SK-N-MC (cell line): ENCODE data around the gene TTLL12.

Experiments used
- DNase-seq: peaks from one replicate; pipeline ENCODE4 v3.0.0-alpha.2; 2011; ENCODE audit warnings: low read depth, low spot score
- H3K27ac ChIP-seq: fragments of 200-600 bp; sonication (generic); 2 replicates; pipeline ENCODE4 v1.5.1; 2016; ENCODE audit warnings: mixed run types
- H3K36me3 ChIP-seq: fragments of 200-600 bp; sonication (generic); 2 replicates; pipeline ENCODE4 v1.6.1; 2017; ENCODE audit warnings: antibody characterized with exemption, low read length, mixed read lengths; ENCODE audit not compliant: insufficient read depth
- H3K4me3 ChIP-seq: fragments of 200-600 bp; sonication (generic); 2 replicates; pipeline ENCODE4 v1.5.1; 2016
- H3K9ac ChIP-seq: fragments of 200-600 bp; sonication (generic); 2 replicates; pipeline ENCODE4 v1.8.0; 2017; ENCODE audit warnings: mixed run types, mixed read lengths; ENCODE audit not compliant: insufficient read length
- H3K9me3 ChIP-seq: fragments of 200-600 bp; sonication (generic); 2 replicates; pipeline ENCODE4 v1.6.1; 2017; ENCODE audit warnings: low read depth, mild to moderate bottlenecking, antibody characterized with exemption, low read length, moderate library complexity, mixed read lengths
- EZH2 ChIP-seq: fragments of 200-600 bp; sonication (generic); IDR thresholded peaks from one replicate; pipeline ENCODE4 v1.6.1; 2017; ENCODE audit warnings: antibody characterized with exemption
- FOXP2 ChIP-seq: optimal IDR thresholded peaks from 2 replicates; pipeline ENCODE3; 2011; ENCODE audit warnings: mild to moderate bottlenecking, moderate library complexity; ENCODE audit not compliant: insufficient read depth; ENCODE audit errors: extremely low read length, control extremely low read depth
- POLR2AphosphoS5 ChIP-seq: IDR thresholded peaks from 2 replicates; pipeline ENCODE4 v1.6.1; 2012; ENCODE audit warnings: mild to moderate bottlenecking, low read depth, low read length, borderline replicate concordance

TTLL12 gene

GRCh38 chr22:43230571-43230970 is 43.6 kb upstream of the TTLL12 start:
- H3K27ac ChIP-seq, result no peak overlapping the region
- TF ChIP-seq FOXP2 (no peak), POLR2AphosphoS5 (no peak), EZH2 (no peak)
- no peaks in the 10 kb centered on the region for H3K36me3 ChIP-seq
- no peaks in the 10 kb centered on the region for H3K9me3 ChIP-seq
- DNase-seq, result no peak
- H3K4me3 ChIP-seq, result no peak overlapping the region
- no peak overlapping the region for H3K9ac ChIP-seq

DNA sequence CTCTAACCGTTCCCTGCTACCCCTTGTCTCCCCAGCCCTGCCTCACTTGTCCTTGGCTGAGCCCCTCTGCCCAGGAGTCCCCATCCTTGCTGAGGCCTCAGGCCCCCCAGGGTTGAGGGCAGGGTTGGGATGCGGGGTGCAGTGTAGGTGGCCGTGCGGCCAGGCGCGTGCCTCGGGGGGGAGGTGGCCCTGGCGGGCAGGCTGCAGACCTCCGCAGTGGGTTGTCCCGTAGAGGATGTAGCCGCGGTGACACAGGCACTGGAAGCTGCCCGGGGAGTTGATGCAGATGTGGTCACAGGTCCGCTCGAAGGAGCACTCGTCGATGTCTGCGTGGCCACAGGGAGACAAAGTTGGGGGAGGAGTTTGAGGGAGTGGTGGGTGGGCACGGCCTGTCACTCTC is 41.9 kb upstream of the TTLL12 start:
- Histone ChIP-seq H3K9me3 (no peaks in the 10 kb centered on the region), H3K9ac (no peak overlapping the region), H3K27ac (no peak overlapping the region), H3K36me3 (no peaks in the 10 kb centered on the region), H3K4me3 (no peak overlapping the region)
- no peak for DNase-seq
- TF ChIP-seq POLR2AphosphoS5, result no peak
- no peak for TF ChIP-seq FOXP2
- no peak for TF ChIP-seq EZH2

- Histone ChIP-seq H3K4me3 (no peak overlapping the region), H3K9me3 (no peaks in the 10 kb centered on the region), H3K9ac (no peak overlapping the region), H3K27ac (no peak overlapping the region), H3K36me3 (no peaks in the 10 kb centered on the region)
- TF ChIP-seq EZH2, result no peak
- no peak for DNase-seq
These were observed 41.4 kb upstream of the TTLL12 start for GRCh38 chr22:43228330-43228729.

DNA sequence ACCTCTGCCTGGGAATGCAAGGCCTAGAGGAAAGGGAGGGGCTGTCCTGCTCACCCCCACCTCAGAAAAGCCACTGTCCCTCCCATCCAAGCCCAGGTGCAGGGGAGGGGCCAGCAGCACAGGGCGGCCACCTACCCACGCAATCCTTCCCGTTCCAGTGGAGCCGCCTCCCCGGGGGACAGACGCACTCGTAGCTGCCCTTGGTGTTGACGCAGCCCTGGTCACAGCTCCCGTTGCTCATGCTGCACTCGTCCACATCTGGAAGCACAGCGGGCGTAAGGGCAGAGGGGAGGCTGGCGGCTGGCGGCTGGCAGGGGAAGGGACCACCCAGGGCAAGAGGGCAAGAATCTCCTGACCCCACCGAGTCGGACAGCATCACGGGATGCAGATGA is 40.3 kb upstream of the TTLL12 start:
- Histone ChIP-seq H3K27ac (no peak overlapping the region), H3K9ac (no peak overlapping the region), H3K36me3 (no peaks in the 10 kb centered on the region), H3K4me3 (no peak overlapping the region), H3K9me3 (no peaks in the 10 kb centered on the region)
- DNase-seq, result no peak
- TF ChIP-seq EZH2 (no peak), FOXP2 (no peak), POLR2AphosphoS5 (no peak)

- H3K9me3 ChIP-seq, result no peaks in the 10 kb centered on the region
- H3K4me3 ChIP-seq, result no peak overlapping the region
- no peak overlapping the region for H3K9ac ChIP-seq
- no peaks in the 10 kb centered on the region for H3K36me3 ChIP-seq
- TF ChIP-seq FOXP2, result no peak
- no peak for TF ChIP-seq POLR2AphosphoS5
- TF ChIP-seq EZH2, result no peak
- DNase-seq, result no peak
- no peak overlapping the region for H3K27ac ChIP-seq
These were observed 39.7 kb upstream of the TTLL12 start for GRCh38 chr22:43226377-43227238.

DNA sequence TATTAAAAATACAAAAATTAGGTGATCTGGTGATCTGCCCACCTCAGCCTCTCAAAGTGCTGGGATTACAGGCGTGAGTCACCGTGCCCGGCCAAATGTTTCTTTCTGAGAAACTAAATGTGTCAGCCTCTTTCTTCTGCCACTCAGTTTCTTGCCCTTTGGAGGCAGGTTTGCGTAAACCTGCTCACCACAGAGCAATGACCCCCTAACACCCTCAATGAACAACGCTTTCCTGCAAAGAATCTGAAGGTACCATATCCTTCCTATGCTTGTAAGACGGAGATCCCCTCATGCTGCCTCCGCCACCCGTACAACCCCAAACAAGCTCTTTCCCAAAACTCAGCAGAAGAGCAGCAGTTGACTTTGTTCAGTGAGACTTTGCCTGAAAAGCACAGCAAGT is 38.7 kb upstream of the TTLL12 start:
- TF ChIP-seq EZH2 (no peak), POLR2AphosphoS5 (no peak), FOXP2 (no peak)
- Histone ChIP-seq H3K4me3 (no peak overlapping the region), H3K36me3 (no peaks in the 10 kb centered on the region), H3K9ac (no peak overlapping the region), H3K27ac (no peak overlapping the region), H3K9me3 (no peaks in the 10 kb centered on the region)
- no peak for DNase-seq

- Histone ChIP-seq H3K36me3 (no peaks in the 10 kb centered on the region), H3K9me3 (no peaks in the 10 kb centered on the region), H3K27ac (no peak overlapping the region), H3K4me3 (no peak overlapping the region), H3K9ac (no peak overlapping the region)
- no peak for DNase-seq
- no peak for TF ChIP-seq POLR2AphosphoS5
- no peak for TF ChIP-seq FOXP2
- TF ChIP-seq EZH2, result no peak
These were observed 36.1 kb upstream of the TTLL12 start for GRCh38 chr22:43222987-43223386.

DNA sequence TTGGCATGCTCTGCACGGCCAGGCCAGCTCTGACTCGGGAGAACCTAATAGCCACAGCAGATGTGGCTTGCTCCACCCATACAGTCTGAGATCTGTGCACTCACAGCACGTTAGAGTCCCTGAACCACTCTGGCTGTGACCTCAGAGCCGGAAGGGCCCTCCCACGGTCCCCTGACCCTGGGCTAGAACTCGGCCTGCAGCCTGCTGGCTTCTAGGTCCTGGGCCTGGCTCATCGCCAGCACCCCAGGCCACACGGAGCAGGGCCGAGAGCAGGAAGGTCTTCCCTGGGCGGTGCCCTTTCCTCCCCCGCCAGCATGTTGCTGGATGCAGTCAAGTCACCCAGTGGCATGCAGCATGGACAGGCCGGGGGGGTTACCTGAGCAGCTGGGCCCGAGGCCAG is 35.3 kb upstream of the TTLL12 start:
- DNase-seq, result no peak
- Histone ChIP-seq H3K9ac (no peak overlapping the region), H3K27ac (no peak overlapping the region), H3K4me3 (no peak overlapping the region), H3K9me3 (no peaks in the 10 kb centered on the region), H3K36me3 (no peaks in the 10 kb centered on the region)
- TF ChIP-seq FOXP2 (no peak), POLR2AphosphoS5 (no peak), EZH2 (no peak)
